Midbrain (tissue), 1 donor: Measurements from ENCODE around the gene LUZP1.

Experiments
- DNase-seq: peaks from one replicate; lab custom pipeline; 2025; lab: John Stamatoyannopoulos, UW

Gene LUZP1

GRCh38 chr1:23084880-23085279, 83.8 kb downstream of the LUZP1 start:
- DNase-seq = no peak

- no peak for DNase-seq
Measured at GRCh38 chr1:23083714-23084480, 84.8 kb downstream of the LUZP1 start.

- no peak for DNase-seq
Measured at GRCh38 chr1:23081376-23081775, 87.3 kb downstream of the LUZP1 start.

GRCh38 chr1:23080885-23081284, 87.8 kb downstream of the LUZP1 start:
- DNase-seq = no peak

GRCh38 chr1:23079025-23079424, 89.6 kb downstream of the LUZP1 start:
- no peak for DNase-seq

GRCh38 chr1:23074012-23074411, 94.6 kb downstream of the LUZP1 start:
- no peak for DNase-seq

GRCh38 chr1:23069675-23070074, 99.0 kb downstream of the LUZP1 start:
- no peak for DNase-seq

GRCh38 chr1:23069149-23069548, 99.5 kb downstream of the LUZP1 start:
- DNase-seq = no peak

- no peak for DNase-seq
Measured at GRCh38 chr1:23066075-23066474, 102.6 kb downstream of the LUZP1 start.

GRCh38 chr1:23065385-23065784, 103.3 kb downstream of the LUZP1 start:
- DNase-seq = no peak

GRCh38 chr1:23062271-23062670, 106.4 kb downstream of the LUZP1 start:
- DNase-seq = no peak

- no peak for DNase-seq
Measured at GRCh38 chr1:23057301-23057700, 111.4 kb downstream of the LUZP1 start.

- no peak for DNase-seq
Measured at GRCh38 chr1:23051290-23051909, 117.3 kb downstream of the LUZP1 start.

GRCh38 chr1:23050201-23050600, 118.5 kb downstream of the LUZP1 start:
- DNase-seq = no peak

- DNase-seq = no peak
Measured at GRCh38 chr1:23044035-23044434, 124.6 kb downstream of the LUZP1 start.

- no peak for DNase-seq
Measured at GRCh38 chr1:23040509-23040908, 128.1 kb downstream of the LUZP1 start.

GRCh38 chr1:23039308-23039826, 129.3 kb downstream of the LUZP1 start:
- DNase-seq = no peak

- no peak for DNase-seq
Measured at GRCh38 chr1:23037081-23037740, 131.4 kb downstream of the LUZP1 start.

- no peak for DNase-seq
Measured at GRCh38 chr1:23035823-23036452, 132.7 kb downstream of the LUZP1 start.
